ENCODE results near the gene TSPAN10. TPM values are rescaled to one million over a fixed set of nuclear protein-coding genes. Genes with fewer than 3 reads are reported as not detected.

TSPAN10 gene
- 1 to 10 TPM in 1 of 2 donors, under 1 TPM in 1; 0.52 to 1.6 TPM for total RNA-seq
- polyA plus RNA-seq (ENCODE audit: insufficient read length in 6 of 6) = 1 to 10 TPM; 2.4 to 7.1 (median 4.2) TPM
- long read RNA-seq, donor 1, partial matches to known transcripts = 0 of 6 reads
- long read RNA-seq, donor 1, other reads (novel, unspliced or antisense) = 0 of 6 reads
- long read RNA-seq, donor 2, partial matches to known transcripts = 43 of 53 reads
- long read RNA-seq, donor 2, other reads (novel, unspliced or antisense) = 6 of 53 reads
- long read RNA-seq, donor 3, partial matches to known transcripts = 22 of 51 reads
- long read RNA-seq, donor 3, other reads (novel, unspliced or antisense) = 24 of 51 reads
- long read RNA-seq, donor 4, partial matches to known transcripts = 0 of 3 reads
- long read RNA-seq, donor 4, other reads (novel, unspliced or antisense) = 0 of 3 reads
- long read RNA-seq, donor 5 = 0 reads
- long read RNA-seq, donor 6, partial matches to known transcripts = 0 of 1 reads
- long read RNA-seq, donor 6, other reads (novel, unspliced or antisense) = 0 of 1 reads
- long read RNA-seq, donor 7, partial matches to known transcripts = 0 of 1 reads
- long read RNA-seq, donor 7, other reads (novel, unspliced or antisense) = 0 of 1 reads
- long read RNA-seq, donor 8, partial matches to known transcripts = 0 of 3 reads
- long read RNA-seq, donor 8, other reads (novel, unspliced or antisense) = 0 of 3 reads
- long read RNA-seq, donor 9 = 0 reads
- long read RNA-seq, donor 10 = 0 reads
- long read RNA-seq, donor 11 = 0 reads
- long read RNA-seq, donor 12, partial matches to known transcripts = 0 of 2 reads
- long read RNA-seq, donor 12, other reads (novel, unspliced or antisense) = 0 of 2 reads

- H3K27me3 ChIP-seq = no peaks in the 10 kb centered on the region
- H3K4me1 ChIP-seq = peaks cover 19 to 50% of the 10 kb centered on the region in 2 donors
- intact Hi-C loops (cut with DNase I) = no loop called here
- peak within 1 kb of the TSS; percentile 94 to 98 for H3K4me3 ChIP-seq
- H3K9me3 ChIP-seq = no peaks in the 10 kb centered on the region
- ATAC-seq (peak; percentile 91), DNase-seq (peak; percentile 87 to 97 (median 90))
- H3K27ac ChIP-seq = peak within 1 kb of the TSS; percentile 86 to 91
- TF ChIP-seq CTCF (IDR thresholded peaks at IDR 0.05) = no peak
- peaks cover 0 to 3% of the 10 kb centered on the region in 2 donors for H3K36me3 ChIP-seq
Observed at GRCh38 chr17:81636505-81637288, at the start of gene TSPAN10, which contains the start of gene NPLOC4. TSS of gene TSPAN10 (plus strand) at chr17:81637196. CDS start at chr17:81642413, 5,217 bp downstream. TSS of gene NPLOC4 (minus strand) at chr17:81637112. CDS start at chr17:81636930, 182 bp downstream.

- no peaks in the 10 kb centered on the region for H3K4me1 ChIP-seq
- peaks cover 4 to 100% of the 10 kb centered on the region in 2 donors for H3K36me3 ChIP-seq
- H3K4me3 ChIP-seq = no peak overlapping the region
- no peak for DNase-seq
- no peaks in the 10 kb centered on the region for H3K9me3 ChIP-seq
- ATAC-seq = no peak
- intact Hi-C loops (cut with DNase I) = no loop called here
- no peaks in the 10 kb centered on the region for H3K27me3 ChIP-seq
- no peak overlapping the region for H3K27ac ChIP-seq
- no peak for TF ChIP-seq CTCF (IDR thresholded peaks at IDR 0.05)
Observed at GRCh38 chr17:81589612-81590011, 47.4 kb upstream of the TSPAN10 start.

GRCh38 chr17:81590121-81590520 is 46.9 kb upstream of the TSPAN10 start:
- Histone ChIP-seq H3K27me3 (no peaks in the 10 kb centered on the region), H3K27ac (no peak overlapping the region), H3K9me3 (no peaks in the 10 kb centered on the region), H3K36me3 (peaks cover 4 to 100% of the 10 kb centered on the region in 2 donors), H3K4me1 (no peaks in the 10 kb centered on the region), H3K4me3 (no peak overlapping the region)
- intact Hi-C loops (cut with DNase I) = no loop called here
- ATAC-seq = no peak
- no peak for DNase-seq
- TF ChIP-seq CTCF (IDR thresholded peaks at IDR 0.05) = no peak

- ATAC-seq (no peak), DNase-seq (no peak)
- no peaks in the 10 kb centered on the region for H3K9me3 ChIP-seq
- no peak overlapping the region for H3K27ac ChIP-seq
- H3K36me3 ChIP-seq = peaks cover 4 to 100% of the 10 kb centered on the region in 2 donors
- intact Hi-C loops (cut with DNase I) = no loop called here
- H3K27me3 ChIP-seq = no peaks in the 10 kb centered on the region
- H3K4me1 ChIP-seq = no peaks in the 10 kb centered on the region
- H3K4me3 ChIP-seq = no peak overlapping the region
- no peak for TF ChIP-seq CTCF (IDR thresholded peaks at IDR 0.05)
Observed at GRCh38 chr17:81591971-81592370, 45.0 kb upstream of the TSPAN10 start.
